ENCODE results near the gene NFIC. TPM values are rescaled to one million over a fixed set of nuclear protein-coding genes. Genes with fewer than 3 reads are reported as not detected.
"Not testable (repeated sequence)": the region's sequence is repeated elsewhere in the genome, so short reads cannot be mapped to it uniquely, and the experiment has no call there.

NFIC gene
- polyA plus RNA-seq, 2 of the 4 experiments (the other 2 are of a cell fraction): 2.6 to 34.9 TPM

- TF ChIP-seq E2F6 (IDR thresholded peaks at IDR 0.05; ENCODE audit: borderline replicate concordance, low read depth) (no peak), FOXS1 (CRISPR knock-in tag; IDR thresholded peaks at IDR 0.05) (no peak), REST (IDR thresholded peaks at IDR 0.05) (no peak), POLR2A (IDR thresholded peaks at IDR 0.05; ENCODE audit: low read length) (no peak), BHLHE40 (IDR thresholded peaks at IDR 0.05; ENCODE audit: low read depth, low read length) (no peak), HDAC2 (IDR thresholded peaks at IDR 0.05) (no peak)
Measured at GRCh38 chr19:3452171-3452941, 86.0 kb downstream of the NFIC start (continued).

- H3K9me3 ChIP-seq; FAIRE-seq; POLR2A ChIA-PET; ATAC-seq; DNase-seq (ENCODE audit: low read depth in 1 of 2, low spot score in 1 of 2); H3K4me2 ChIP-seq; H3K4me3 ChIP-seq: not testable (repeated sequence)
- CTCF ChIA-PET: interaction anchor here (1.4 kb wide), 1 partner anchor 20 kb away, joined by 3 read pairs; no protein-coding TSS in a partner anchor
- peak overlapping the region; percentile 91; a peak in 5 of 6 replicates for H3K27ac ChIP-seq
- peaks cover 45% of the 10 kb centered on the region for H3K4me1 ChIP-seq
- 95% methylated on average over 8 of the region's 10 CpGs for WGBS (ENCODE audit: missing lambda C conversion rate)
Measured at GRCh38 chr19:3452942-3453214, 86.5 kb downstream of the NFIC start.

GRCh38 chr19:3453840-3454239, 87.5 kb downstream of the NFIC start:
- TF ChIP-seq SREBF2 (IDR thresholded peaks at IDR 0.05) (no peak), FOSB (CRISPR knock-in tag; IDR thresholded peaks at IDR 0.05) (no peak), POLR2AphosphoS2 (conservative IDR thresholded peaks at IDR 0.05; ENCODE audit: low read length) (no peak), ZNF302 (CRISPR knock-in tag; IDR thresholded peaks at IDR 0.05) (no peak), ELK1 (IDR thresholded peaks at IDR 0.05; ENCODE audit: low read depth, low read length) (no peak), MYC (IDR thresholded peaks at IDR 0.05; ENCODE audit: borderline replicate concordance, low read length) (no peak), ZSCAN20 (CRISPR knock-in tag; IDR thresholded peaks at IDR 0.05) (no peak), HMGXB4 (CRISPR knock-in tag; IDR thresholded peaks at IDR 0.05; ENCODE audit: borderline replicate concordance) (no peak), ZFP36 (IDR thresholded peaks at IDR 0.05; ENCODE audit: borderline replicate concordance, partially characterized antibody) (no peak), REST (IDR thresholded peaks at IDR 0.05) (no peak), POLR2A (IDR thresholded peaks at IDR 0.05; ENCODE audit: low read length) (no peak), PBX3 (IDR thresholded peaks at IDR 0.05) (no peak), RNF2 (IDR thresholded peaks at IDR 0.05; ENCODE audit: borderline replicate concordance, low read depth) (no peak), RFX5 (IDR thresholded peaks at IDR 0.05) (no peak), HOXB5 (CRISPR knock-in tag; IDR thresholded peaks at IDR 0.05) (no peak), JUNB (IDR thresholded peaks at IDR 0.05) (no peak), TP53 (CRISPR knock-in tag; IDR thresholded peaks at IDR 0.05) (no peak)
- no peak for FAIRE-seq

More at GRCh38 chr19:3453840-3454239, 87.5 kb downstream of the NFIC start:
- ATAC-seq: no peak
- ChIA-PET POLR2A (no interaction called here), CTCF (interaction anchor here (0.7 to 1.4 kb wide), 2 partner anchors 19 to 45 kb away, joined by 3 read pairs; no protein-coding TSS in a partner anchor)
- DNase-seq (ENCODE audit: low read depth in 1 of 2, low spot score in 1 of 2): no peak
- Histone ChIP-seq H3K4me3 (no peak overlapping the region), H3K27ac (peak overlapping the region; percentile 38 to 91; a peak in 3 of 6 replicates), H3K9me3 (no peaks in the 10 kb centered on the region), H3K4me1 (peaks cover 55% of the 10 kb centered on the region), H3K4me2 (no peak overlapping the region)
- WGBS (ENCODE audit: missing lambda C conversion rate): 100% methylated on average over 5 of the region's 25 CpGs

All from A549 (cell line).